KG1 (cell line): ENCODE data around the gene PSMD1.
"Not testable (repeated sequence)": the region's sequence is repeated elsewhere in the genome, so short reads cannot be mapped to it uniquely, and the experiment has no call there.

Source experiments
- DNase-seq: peaks from one replicate; lab custom pipeline; 2025; lab: John Stamatoyannopoulos, UW

PSMD1 gene

GRCh38 chr2:231057590-231057989 is 923 bp downstream of the PSMD1 start:
- no peak for DNase-seq

GRCh38 chr2:231058761-231059550 is 2.3 kb downstream of the PSMD1 start:
- DNase-seq = no peak

- no peak for DNase-seq
Measured at GRCh38 chr2:231059756-231060155, 3.1 kb downstream of the PSMD1 start.

- no peak for DNase-seq
Measured at GRCh38 chr2:231062776-231063175, 6.1 kb downstream of the PSMD1 start.

- DNase-seq = no peak
Measured at GRCh38 chr2:231063347-231063746, 6.7 kb downstream of the PSMD1 start.

GRCh38 chr2:231065966-231066365 is 9.3 kb downstream of the PSMD1 start:
- DNase-seq = no peak

- not testable (repeated sequence) for DNase-seq
Measured at GRCh38 chr2:231067531-231067930, 10.9 kb downstream of the PSMD1 start.

GRCh38 chr2:231068525-231069222 is 12.0 kb downstream of the PSMD1 start:
- no peak for DNase-seq

GRCh38 chr2:231069379-231070054 is 12.8 kb downstream of the PSMD1 start:
- DNase-seq = no peak

- no peak for DNase-seq
Measured at GRCh38 chr2:231084565-231084964, 27.9 kb downstream of the PSMD1 start.

GRCh38 chr2:231088754-231089153 is 32.1 kb downstream of the PSMD1 start:
- no peak for DNase-seq

- DNase-seq = no peak
Measured at GRCh38 chr2:231093933-231094332, 37.3 kb downstream of the PSMD1 start.

- no peak for DNase-seq
Measured at GRCh38 chr2:231094736-231095346, 38.2 kb downstream of the PSMD1 start.

GRCh38 chr2:231099918-231100317 is 43.3 kb downstream of the PSMD1 start:
- DNase-seq = no peak

GRCh38 chr2:231100321-231100720 is 43.7 kb downstream of the PSMD1 start:
- not testable (repeated sequence) for DNase-seq

GRCh38 chr2:231100990-231101389 is 44.3 kb downstream of the PSMD1 start:
- no peak for DNase-seq

- DNase-seq = no peak
Measured at GRCh38 chr2:231102772-231103171, 46.1 kb downstream of the PSMD1 start.

- DNase-seq = peak; percentile 40
Measured at GRCh38 chr2:231104115-231104713, 47.5 kb downstream of the PSMD1 start.

GRCh38 chr2:231110551-231110950 is 53.9 kb downstream of the PSMD1 start:
- no peak for DNase-seq

- no peak for DNase-seq
Measured at GRCh38 chr2:231111987-231112386, 55.3 kb downstream of the PSMD1 start.

- DNase-seq = no peak
Measured at GRCh38 chr2:231113489-231113888, 56.8 kb downstream of the PSMD1 start.

GRCh38 chr2:231115651-231116050 is 59.0 kb downstream of the PSMD1 start:
- no peak for DNase-seq
